D721Med (cell line): ENCODE data around the gene ADAM10.

Experiments used
- DNase-seq: peaks from one replicate; pipeline ENCODE4 v3.0.0; 2011; ENCODE audit warnings: low spot score; ENCODE audit not compliant: insufficient read length
- FAIRE-seq: peaks from 2 replicates; lab custom pipeline; 2011; peaks lifted over from hg19 to GRCh38; lab: Jason Lieb, UNC
- TF ChIP-seq, protein P1 (sequence below): IDR thresholded peaks from 2 replicates; pipeline ENCODE4 v1.5.1; 2012; ENCODE audit warnings: mild to moderate bottlenecking, control low read depth; ENCODE audit not compliant: insufficient read depth; ENCODE audit errors: missing control alignments

The ADAM10 gene

DNA sequence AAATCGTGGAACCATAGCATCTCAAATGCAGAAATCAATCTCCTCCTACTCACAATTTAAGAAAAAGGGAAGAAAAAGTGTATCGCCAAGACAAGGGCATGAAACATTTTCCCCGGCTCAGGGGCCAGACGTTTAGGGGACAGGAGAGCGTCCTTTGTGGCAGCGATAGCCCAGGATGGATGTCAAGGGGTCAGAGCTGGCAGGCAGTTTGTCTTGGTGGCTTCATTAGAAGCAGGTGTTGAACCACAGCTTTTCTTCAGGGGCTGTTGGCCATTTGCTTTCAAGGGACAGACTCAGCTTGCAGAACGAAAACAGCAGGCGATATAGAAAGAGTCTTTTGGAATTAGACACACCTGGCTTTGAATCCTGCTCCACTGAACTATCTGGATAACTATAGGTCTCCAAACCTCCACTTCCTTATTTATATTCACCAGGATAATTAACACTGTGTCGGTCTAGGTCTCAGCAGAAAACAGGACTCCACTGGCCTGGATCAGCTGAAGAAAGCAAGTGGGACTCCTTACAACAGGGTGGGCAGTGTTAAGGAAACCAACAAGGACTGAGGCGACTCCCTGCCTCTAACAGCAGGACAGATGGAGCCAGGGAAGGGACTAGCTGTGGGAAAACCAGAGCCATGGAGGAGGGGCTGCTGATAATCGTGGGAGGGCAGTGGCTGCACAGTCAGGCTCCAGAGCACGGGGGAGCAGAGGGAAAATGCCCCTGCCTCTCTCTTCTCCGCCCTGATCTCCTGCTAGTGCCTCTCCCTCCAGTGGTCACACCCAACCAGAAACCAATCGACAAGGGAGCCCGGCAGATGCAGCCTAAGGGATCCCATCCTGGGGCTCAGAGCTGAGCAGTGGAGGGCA lies 194.1 kb downstream of the ADAM10 start:
- FAIRE-seq (no peak), DNase-seq (no peak)
- TF ChIP-seq, protein P1, sequence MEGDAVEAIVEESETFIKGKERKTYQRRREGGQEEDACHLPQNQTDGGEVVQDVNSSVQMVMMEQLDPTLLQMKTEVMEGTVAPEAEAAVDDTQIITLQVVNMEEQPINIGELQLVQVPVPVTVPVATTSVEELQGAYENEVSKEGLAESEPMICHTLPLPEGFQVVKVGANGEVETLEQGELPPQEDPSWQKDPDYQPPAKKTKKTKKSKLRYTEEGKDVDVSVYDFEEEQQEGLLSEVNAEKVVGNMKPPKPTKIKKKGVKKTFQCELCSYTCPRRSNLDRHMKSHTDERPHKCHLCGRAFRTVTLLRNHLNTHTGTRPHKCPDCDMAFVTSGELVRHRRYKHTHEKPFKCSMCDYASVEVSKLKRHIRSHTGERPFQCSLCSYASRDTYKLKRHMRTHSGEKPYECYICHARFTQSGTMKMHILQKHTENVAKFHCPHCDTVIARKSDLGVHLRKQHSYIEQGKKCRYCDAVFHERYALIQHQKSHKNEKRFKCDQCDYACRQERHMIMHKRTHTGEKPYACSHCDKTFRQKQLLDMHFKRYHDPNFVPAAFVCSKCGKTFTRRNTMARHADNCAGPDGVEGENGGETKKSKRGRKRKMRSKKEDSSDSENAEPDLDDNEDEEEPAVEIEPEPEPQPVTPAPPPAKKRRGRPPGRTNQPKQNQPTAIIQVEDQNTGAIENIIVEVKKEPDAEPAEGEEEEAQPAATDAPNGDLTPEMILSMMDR = no peak

- FAIRE-seq (no peak), DNase-seq (no peak)
- TF ChIP-seq, protein P1 = no peak
Observed at GRCh38 chr15:58554758-58555157, 194.7 kb downstream of the ADAM10 start.

DNA sequence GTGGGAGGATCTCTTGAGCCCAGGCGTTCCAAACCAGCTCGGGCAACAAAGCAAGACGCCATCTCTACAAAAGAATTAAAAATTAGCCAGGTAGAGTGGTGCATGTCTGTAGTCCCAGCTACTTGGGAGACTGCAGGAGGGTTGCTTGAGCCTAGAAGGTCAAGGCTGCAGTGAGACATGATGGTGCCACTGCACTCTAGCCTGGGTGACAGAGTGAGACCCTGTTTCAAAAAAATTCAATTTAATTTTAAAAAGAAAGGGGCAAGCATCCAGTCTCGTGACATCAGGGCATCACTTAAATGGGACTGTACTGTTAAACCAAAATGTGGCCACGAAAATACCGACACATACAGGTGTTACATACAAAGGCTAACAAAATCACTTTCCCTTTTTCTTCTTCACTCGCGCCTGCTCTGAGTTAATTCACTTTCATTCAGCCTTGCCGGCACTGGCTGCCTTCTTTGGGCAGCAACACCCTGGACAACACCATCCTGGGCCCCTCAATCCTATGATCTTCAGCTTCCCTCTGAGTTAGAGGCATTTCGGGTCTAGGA lies 196.1 kb downstream of the ADAM10 start:
- no peak for DNase-seq
- TF ChIP-seq, protein P1 = no peak
- no peak for FAIRE-seq

- no peak for FAIRE-seq
- TF ChIP-seq, protein P1 = no peak
- no peak for DNase-seq
Observed at GRCh38 chr15:58552505-58553364, 196.8 kb downstream of the ADAM10 start.

DNA sequence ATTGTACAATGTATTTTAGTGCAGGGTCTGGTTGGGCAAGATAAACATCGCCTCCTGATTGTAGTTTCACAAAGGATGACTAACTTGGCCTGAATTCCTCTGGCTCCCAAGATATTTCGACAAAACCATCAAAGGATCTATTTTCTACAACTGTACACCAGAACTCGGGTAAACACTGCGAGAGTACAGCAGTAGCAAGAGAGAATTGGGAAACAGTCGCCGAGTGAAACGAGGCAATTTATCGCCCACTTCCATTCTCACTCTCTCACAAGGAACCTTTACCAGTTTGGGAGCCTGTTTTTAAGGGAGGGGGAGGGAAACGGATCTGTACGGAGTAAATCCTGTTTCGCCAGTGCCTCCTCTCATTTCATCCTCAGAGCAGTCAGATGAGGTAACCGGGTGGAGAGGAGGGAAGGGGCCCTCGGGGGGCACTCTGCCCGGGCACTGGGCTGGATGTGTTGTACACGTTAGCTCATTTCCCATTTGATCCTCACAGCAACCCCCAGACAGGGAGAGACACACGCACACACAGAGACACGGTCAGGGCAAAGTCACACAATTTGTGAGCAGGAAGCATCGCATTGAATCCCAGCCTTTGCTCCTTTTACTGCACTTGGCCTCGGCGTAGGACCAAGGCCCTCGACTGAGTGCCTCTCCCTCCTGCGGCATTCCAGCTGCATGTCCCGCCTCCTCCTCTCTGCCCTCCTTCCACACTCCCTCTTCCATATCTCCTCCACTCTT lies 197.6 kb downstream of the ADAM10 start:
- DNase-seq (no peak), FAIRE-seq (no peak)
- TF ChIP-seq, protein P1 = no peak

DNA sequence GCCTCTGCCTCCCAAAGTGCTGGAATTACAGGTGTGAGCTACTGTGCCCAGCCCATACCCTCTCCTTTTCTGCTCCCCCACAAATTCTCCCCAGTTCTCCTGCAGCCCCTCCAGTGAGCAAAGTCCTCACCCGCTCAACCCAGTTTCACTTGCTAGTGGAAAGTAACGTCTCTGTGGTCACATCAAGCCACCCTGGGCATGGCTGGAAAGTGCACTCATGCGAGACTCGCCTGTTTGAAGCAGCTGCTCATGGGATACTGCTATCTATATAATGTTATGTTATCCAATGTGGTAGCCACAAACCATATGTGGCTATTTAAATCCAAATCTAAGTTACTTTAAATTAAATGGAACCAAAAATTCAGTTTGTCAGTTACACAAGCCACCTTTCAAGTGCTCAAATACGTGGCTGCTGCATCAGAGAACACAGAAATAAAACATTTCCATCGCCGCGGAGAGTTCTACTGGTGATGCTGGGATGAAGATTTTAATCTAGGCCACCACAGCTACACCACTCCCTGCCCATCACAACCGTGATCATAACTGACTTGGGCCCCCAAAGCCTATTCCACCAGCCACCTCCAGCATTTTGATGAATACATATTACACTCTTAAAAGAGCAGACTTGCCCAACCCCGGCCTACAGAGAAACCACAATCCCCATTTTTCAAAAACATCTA lies 198.3 kb downstream of the ADAM10 start:
- TF ChIP-seq, protein P1 = no peak
- FAIRE-seq = no peak
- no peak for DNase-seq
